ENCODE data around the gene TRPV5. TPM values are rescaled to one million over a fixed set of nuclear protein-coding genes. Genes with fewer than 3 reads are reported as not detected.

TRPV5 gene
- total RNA-seq, 4 donors from 2014 or later = 0.31 TPM; not detected in 3

- Histone ChIP-seq H3K4me3 (no peak overlapping the region), H3K27ac (no peak overlapping the region), H3K27me3 (peaks cover 7% of the 10 kb centered on the region), H3K4me1 (no peaks in the 10 kb centered on the region), H3K36me3 (no peaks in the 10 kb centered on the region), H3K9me3 (peaks cover 0 to 5% (median 0%) of the 10 kb centered on the region in 3 donors)
- no peak for ATAC-seq
- TF ChIP-seq POLR2A (IDR thresholded peaks at IDR 0.05) = no peak
- no peak for TF ChIP-seq POLR2AphosphoS5 (IDR thresholded peaks at IDR 0.05)
- no peak for TF ChIP-seq EP300 (IDR thresholded peaks at IDR 0.05)
- TF ChIP-seq CTCF (IDR thresholded peaks at IDR 0.05) = no peak
- 60 to 90% methylated on average over 12 of the region's 15 CpGs for WGBS, 2 donors (ENCODE audit: low coverage in 1 of 2)
These were observed 31.9 kb downstream of the TRPV5 start for GRCh38 chr7:142901426-142902259.

- Histone ChIP-seq H3K9me3 (peaks cover 0 to 4% (median 0%) of the 10 kb centered on the region in 3 donors), H3K36me3 (no peaks in the 10 kb centered on the region), H3K4me1 (no peaks in the 10 kb centered on the region), H3K27ac (no peak overlapping the region), H3K27me3 (peaks cover 14% of the 10 kb centered on the region), H3K4me3 (no peak overlapping the region)
- 11 to 27% methylated on average over 3 of the region's 3 CpGs for WGBS, 2 donors (ENCODE audit: low coverage in 1 of 2)
- ATAC-seq = no peak
- TF ChIP-seq POLR2A (IDR thresholded peaks at IDR 0.05) = no peak
- no peak for TF ChIP-seq POLR2AphosphoS5 (IDR thresholded peaks at IDR 0.05)
- no peak for TF ChIP-seq CTCF (IDR thresholded peaks at IDR 0.05)
- TF ChIP-seq EP300 (IDR thresholded peaks at IDR 0.05) = no peak
These were observed 33.9 kb downstream of the TRPV5 start for GRCh38 chr7:142899661-142900060.

- Histone ChIP-seq H3K4me1 (no peaks in the 10 kb centered on the region), H3K36me3 (no peaks in the 10 kb centered on the region), H3K27me3 (peaks cover 14% of the 10 kb centered on the region), H3K27ac (no peak overlapping the region), H3K9me3 (no peaks in the 10 kb centered on the region), H3K4me3 (no peak overlapping the region)
- ATAC-seq = no peak
- no peak for TF ChIP-seq EP300 (IDR thresholded peaks at IDR 0.05)
- no peak for TF ChIP-seq POLR2A (IDR thresholded peaks at IDR 0.05)
- no peak for TF ChIP-seq CTCF (IDR thresholded peaks at IDR 0.05)
- no peak for TF ChIP-seq POLR2AphosphoS5 (IDR thresholded peaks at IDR 0.05)
- WGBS, 2 donors (ENCODE audit: low coverage in 1 of 2) = 64 to 78% methylated on average over 2 to 3 of the region's 3 CpGs
These were observed 35.0 kb downstream of the TRPV5 start for GRCh38 chr7:142898377-142899170.

GRCh38 chr7:142897691-142898090 lies 35.9 kb downstream of the TRPV5 start:
- no peak for ATAC-seq

More at GRCh38 chr7:142897691-142898090, 35.9 kb downstream of the TRPV5 start:
- TF ChIP-seq CTCF (IDR thresholded peaks at IDR 0.05) (no peak), EP300 (IDR thresholded peaks at IDR 0.05) (no peak), POLR2AphosphoS5 (IDR thresholded peaks at IDR 0.05) (no peak), POLR2A (IDR thresholded peaks at IDR 0.05) (no peak)
- Histone ChIP-seq H3K27me3 (peaks cover 19% of the 10 kb centered on the region), H3K36me3 (no peaks in the 10 kb centered on the region), H3K9me3 (no peaks in the 10 kb centered on the region), H3K4me1 (no peaks in the 10 kb centered on the region), H3K27ac (no peak overlapping the region), H3K4me3 (no peak overlapping the region)
- 100% methylated on average over 2 of the region's 7 CpGs; no CpG with 5 or more reads in 1 of the 2 donors for WGBS, 2 donors (ENCODE audit: low coverage in 1 of 2)
